Measurements from ENCODE around the gene STX8.

The STX8 gene

DNA sequence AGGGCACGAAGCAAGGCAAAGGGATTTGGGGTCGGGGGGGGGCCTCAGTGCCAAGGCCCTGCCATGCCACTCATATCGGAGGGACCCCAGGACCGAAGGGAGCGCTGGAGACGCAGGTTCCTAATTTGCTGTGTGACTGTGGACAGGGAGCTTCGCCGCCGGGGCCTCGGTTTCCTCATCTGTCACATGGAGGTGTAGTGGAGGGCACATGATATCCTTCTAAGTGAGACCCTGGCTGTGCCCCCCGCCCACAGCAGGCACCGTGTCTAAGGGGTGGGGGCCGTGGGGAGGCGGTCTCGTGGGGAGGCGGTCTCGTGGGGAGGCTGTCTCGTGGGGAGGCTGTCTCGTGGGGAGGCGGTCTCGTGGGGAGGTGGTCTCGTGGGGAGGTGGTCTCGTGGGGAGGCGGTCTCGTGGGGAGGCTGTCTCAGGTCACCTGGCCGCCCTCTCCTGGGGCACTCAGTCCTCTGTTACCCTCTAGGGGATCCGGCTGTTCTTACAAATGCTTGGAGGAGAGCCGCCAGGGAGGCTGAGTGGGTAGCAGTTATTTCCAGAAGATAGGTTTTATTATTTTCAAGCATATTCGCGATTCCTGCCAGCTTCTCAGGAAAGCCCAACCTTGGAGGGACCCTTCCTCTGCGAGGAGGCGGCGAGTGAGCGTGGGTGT, 349.4 kb downstream of the STX8 start:
- Histone ChIP-seq H3K36me3 (ENCODE audit: control insufficient read depth, insufficient read depth, low read length) (no peaks in the 10 kb centered on the region), H3K4me3 (ENCODE audit: low read depth, low read length) (no peak overlapping the region), H3K9me3 (ENCODE audit: control insufficient read depth, insufficient read depth, low read length) (no peaks in the 10 kb centered on the region), H3K4me1 (ENCODE audit: control insufficient read depth, insufficient read depth, low read length) (peaks cover 4% of the 10 kb centered on the region; the same call in 1 of the 2 replicates), H3K27ac (ENCODE audit: low read depth, low read length) (no peak overlapping the region), H3K27me3 (ENCODE audit: control insufficient read depth, insufficient read depth, low read length) (no peaks in the 10 kb centered on the region), H3K9ac (ENCODE audit: low read depth, low read length) (no peak overlapping the region)

DNA sequence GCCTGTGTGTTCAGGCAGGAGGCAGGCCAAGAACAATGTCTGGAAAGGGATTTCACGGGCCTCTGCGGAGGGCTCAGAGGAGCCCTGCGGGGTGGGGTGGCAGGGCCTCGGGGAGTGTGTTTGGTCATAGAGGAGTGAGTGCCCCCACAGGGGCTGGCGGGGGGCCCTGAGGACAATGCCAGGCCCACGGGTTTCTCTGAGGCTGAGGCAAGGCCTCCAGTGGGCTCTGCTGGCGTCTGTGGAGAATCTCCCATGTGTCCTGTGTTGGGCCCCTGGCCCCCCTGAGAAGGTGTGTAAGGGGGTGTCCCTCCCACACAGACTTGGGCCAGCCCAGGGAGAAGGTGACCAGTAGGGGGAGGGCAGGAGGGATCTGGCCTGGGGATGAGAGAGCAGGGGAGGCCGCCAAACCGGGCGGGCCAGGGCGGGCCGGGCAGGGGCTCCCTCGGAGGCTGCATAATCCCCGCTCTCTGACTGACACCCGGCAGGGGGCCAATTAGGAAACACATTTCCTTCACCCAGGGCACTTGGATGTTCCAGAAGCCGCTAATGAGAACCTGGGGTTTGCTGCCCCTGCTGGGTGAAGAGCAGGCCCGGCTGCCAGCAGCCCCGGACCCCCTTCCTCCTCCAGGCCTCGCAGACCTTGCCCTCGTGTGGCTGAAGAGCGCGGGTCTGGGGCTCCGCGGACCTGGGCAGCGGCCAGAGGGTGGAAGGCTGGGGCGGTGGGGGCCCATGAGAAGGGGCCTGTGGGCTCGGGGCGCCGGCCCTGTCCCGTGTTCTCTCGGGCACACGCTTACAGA, 350.1 kb downstream of the STX8 start:
- Histone ChIP-seq H3K9ac (ENCODE audit: low read depth, low read length) (no peak overlapping the region), H3K4me3 (ENCODE audit: low read depth, low read length) (no peak overlapping the region), H3K27me3 (ENCODE audit: control insufficient read depth, insufficient read depth, low read length) (no peaks in the 10 kb centered on the region), H3K27ac (ENCODE audit: low read depth, low read length) (no peak overlapping the region), H3K9me3 (ENCODE audit: control insufficient read depth, insufficient read depth, low read length) (no peaks in the 10 kb centered on the region), H3K4me1 (ENCODE audit: control insufficient read depth, insufficient read depth, low read length) (peaks cover 8% of the 10 kb centered on the region; the same call in 1 of the 2 replicates), H3K36me3 (ENCODE audit: control insufficient read depth, insufficient read depth, low read length) (no peaks in the 10 kb centered on the region)

DNA sequence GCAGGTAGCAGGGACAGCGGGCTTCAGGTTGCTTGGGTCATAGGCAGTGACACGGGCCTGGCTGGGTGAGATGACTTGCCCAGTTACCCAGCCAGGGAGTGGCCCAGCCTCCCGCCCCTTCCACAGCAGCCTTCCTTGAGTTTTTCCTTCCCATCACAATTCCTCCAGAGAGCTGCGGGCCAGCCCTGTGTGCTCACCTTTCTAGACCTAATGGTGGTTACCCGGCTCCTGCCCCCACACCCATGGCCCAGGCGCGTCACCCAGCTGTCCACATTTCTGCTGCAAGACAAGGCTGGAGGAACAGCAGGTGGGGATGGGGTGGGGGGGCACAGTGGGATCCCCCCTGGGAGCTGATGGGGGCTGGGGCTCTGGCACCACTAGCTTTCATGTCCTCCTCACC, 351.1 kb downstream of the STX8 start:
- Histone ChIP-seq H3K27ac (ENCODE audit: low read depth, low read length) (no peak overlapping the region), H3K9me3 (ENCODE audit: control insufficient read depth, insufficient read depth, low read length) (no peaks in the 10 kb centered on the region), H3K4me3 (ENCODE audit: low read depth, low read length) (no peak overlapping the region), H3K9ac (ENCODE audit: low read depth, low read length) (no peak overlapping the region), H3K36me3 (ENCODE audit: control insufficient read depth, insufficient read depth, low read length) (no peaks in the 10 kb centered on the region), H3K4me1 (ENCODE audit: control insufficient read depth, insufficient read depth, low read length) (peaks cover 15% of the 10 kb centered on the region; the same call in 1 of the 2 replicates), H3K27me3 (ENCODE audit: control insufficient read depth, insufficient read depth, low read length) (no peaks in the 10 kb centered on the region)

DNA sequence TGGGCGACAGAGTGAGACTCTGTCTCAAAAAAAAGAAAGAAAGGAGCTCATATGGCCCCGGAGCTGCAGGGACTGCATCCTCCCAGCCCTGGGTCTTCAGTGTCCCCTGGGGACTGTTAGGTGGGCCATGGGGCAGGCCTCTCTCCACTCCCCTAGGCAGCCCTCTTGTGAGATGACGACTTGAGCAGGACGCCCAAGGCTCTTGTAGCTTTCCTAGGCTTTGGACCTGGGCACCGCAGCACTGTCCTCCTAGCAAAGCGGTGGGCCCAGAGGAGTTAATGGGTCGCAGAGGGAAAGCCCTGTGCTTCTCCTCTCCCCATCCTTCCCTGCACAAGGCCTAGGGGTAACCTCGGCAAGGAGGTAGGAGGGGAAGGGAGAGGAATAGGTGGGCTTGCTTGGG, 352.1 kb downstream of the STX8 start:
- Histone ChIP-seq H3K27me3 (ENCODE audit: control insufficient read depth, insufficient read depth, low read length) (no peaks in the 10 kb centered on the region), H3K4me1 (ENCODE audit: control insufficient read depth, insufficient read depth, low read length) (peaks cover 15% of the 10 kb centered on the region; the same call in 1 of the 2 replicates), H3K36me3 (ENCODE audit: control insufficient read depth, insufficient read depth, low read length) (no peaks in the 10 kb centered on the region), H3K9ac (ENCODE audit: low read depth, low read length) (no peak overlapping the region), H3K27ac (ENCODE audit: low read depth, low read length) (no peak overlapping the region), H3K4me3 (ENCODE audit: low read depth, low read length) (no peak overlapping the region), H3K9me3 (ENCODE audit: control insufficient read depth, insufficient read depth, low read length) (no peaks in the 10 kb centered on the region)

DNA sequence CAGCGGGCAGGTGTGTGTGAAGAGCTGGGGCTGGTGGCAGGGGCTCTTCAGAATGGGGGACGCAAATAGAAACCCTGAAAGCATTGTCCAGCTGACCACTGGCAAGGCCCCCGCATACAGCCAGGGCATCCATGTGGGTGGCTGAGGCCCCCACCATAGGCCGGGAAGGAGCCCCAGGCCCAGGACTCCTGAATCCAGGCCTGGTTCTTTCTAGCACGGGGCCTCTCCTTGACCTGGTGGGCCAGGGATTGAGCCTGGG, 353.8 kb downstream of the STX8 start:
- no peak overlapping the region for H3K4me3 ChIP-seq (ENCODE audit: low read depth, low read length)
- no peak overlapping the region for H3K27ac ChIP-seq (ENCODE audit: low read depth, low read length)

DNA sequence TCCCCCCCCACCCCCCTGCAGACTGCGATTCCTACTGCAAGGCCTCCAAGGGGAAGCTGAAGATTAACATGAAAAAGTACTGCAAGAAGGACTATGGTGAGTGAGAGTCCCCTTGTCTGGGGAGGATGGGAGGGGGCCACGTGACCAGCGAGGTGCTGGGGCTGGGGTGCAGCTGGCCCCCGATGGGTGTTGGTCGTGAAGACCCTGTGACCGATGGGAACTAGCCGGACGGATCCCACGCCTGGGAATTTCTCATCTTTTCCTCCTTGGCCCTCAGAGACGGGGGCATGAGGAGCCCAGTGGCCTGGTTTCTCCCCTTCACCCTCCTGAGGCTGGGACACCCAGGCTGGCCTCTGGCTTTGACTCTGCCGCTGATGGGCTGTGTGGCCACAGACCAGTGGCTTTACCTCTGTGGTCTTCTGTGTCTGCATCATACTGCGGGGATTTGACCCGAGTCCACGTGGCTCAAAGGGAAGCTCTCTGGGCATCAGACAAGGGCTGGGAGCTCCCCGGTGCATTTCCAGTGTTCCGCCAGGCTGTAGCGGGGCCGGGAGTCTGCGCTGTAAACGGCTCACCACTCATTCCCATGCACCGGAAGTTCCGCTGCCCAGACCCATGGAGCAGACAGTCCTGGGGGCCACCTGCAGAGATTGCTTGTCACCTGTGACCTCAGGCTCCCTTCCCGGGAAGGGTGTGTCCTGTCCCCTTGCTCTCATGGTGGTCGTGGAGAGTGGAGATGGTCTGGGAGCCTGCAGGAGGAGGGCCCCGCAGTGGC, 354.3 kb downstream of the STX8 start:
- Histone ChIP-seq H3K4me1 (ENCODE audit: control insufficient read depth, insufficient read depth, low read length) (peaks cover 18% of the 10 kb centered on the region), H3K4me3 (ENCODE audit: low read depth, low read length) (no peak overlapping the region), H3K9ac (ENCODE audit: low read depth, low read length) (no peak overlapping the region), H3K9me3 (ENCODE audit: control insufficient read depth, insufficient read depth, low read length) (no peaks in the 10 kb centered on the region), H3K36me3 (ENCODE audit: control insufficient read depth, insufficient read depth, low read length) (no peaks in the 10 kb centered on the region), H3K27me3 (ENCODE audit: control insufficient read depth, insufficient read depth, low read length) (no peaks in the 10 kb centered on the region), H3K27ac (ENCODE audit: low read depth, low read length) (no peak overlapping the region)

More for the DNA sequence above, 353.8 kb downstream of the STX8 start:
- Histone ChIP-seq H3K9me3 (ENCODE audit: control insufficient read depth, insufficient read depth, low read length) (no peaks in the 10 kb centered on the region), H3K27me3 (ENCODE audit: control insufficient read depth, insufficient read depth, low read length) (no peaks in the 10 kb centered on the region), H3K9ac (ENCODE audit: low read depth, low read length) (no peak overlapping the region), H3K4me1 (ENCODE audit: control insufficient read depth, insufficient read depth, low read length) (peaks cover 18% of the 10 kb centered on the region), H3K36me3 (ENCODE audit: control insufficient read depth, insufficient read depth, low read length) (no peaks in the 10 kb centered on the region)

DNA sequence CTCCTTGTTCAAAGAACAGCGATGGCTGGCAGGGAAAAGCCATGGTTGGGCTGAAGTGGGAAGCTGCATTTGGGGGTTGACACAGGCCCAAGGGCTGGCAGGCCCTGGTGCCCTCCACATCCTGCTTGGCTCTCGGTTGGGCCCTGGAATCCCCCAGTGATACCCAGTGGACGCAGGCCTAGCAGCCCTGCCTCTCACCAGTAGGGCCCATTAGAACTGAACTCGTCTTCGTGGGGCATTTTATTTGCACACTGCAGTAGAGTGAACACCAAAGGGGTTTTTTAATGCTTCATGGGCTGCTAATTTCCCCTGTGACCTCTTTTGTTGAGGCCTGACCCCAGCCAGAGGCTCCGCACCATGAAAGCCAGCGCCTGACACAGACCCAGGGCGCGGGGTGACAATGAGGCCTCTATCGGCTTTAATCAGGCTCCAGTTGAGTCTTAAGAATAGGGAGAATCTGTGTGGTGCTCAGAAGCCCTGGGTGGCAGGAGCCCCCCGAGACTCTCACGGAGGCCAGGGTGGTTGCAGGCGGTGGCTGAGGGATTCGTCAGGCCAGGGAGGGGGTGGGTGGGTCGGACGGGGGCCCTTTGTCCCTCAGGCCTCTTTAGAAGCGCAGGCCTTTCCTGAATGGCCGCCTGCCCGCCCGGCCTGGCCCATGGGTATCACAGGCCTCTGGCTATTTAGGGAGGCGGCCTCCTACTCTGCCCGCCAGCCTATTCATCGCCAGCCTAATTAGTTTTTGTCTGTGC, 355.0 kb downstream of the STX8 start:
- 0 out of 2 replicates have a peak, but pooled peaks cover 3% of the 10 kb centered on the region for H3K9me3 ChIP-seq (ENCODE audit: control insufficient read depth, insufficient read depth, low read length)
- no peak overlapping the region for H3K4me3 ChIP-seq (ENCODE audit: low read depth, low read length)
- H3K9ac ChIP-seq (ENCODE audit: low read depth, low read length): no peak overlapping the region
- H3K27ac ChIP-seq (ENCODE audit: low read depth, low read length): no peak overlapping the region
- H3K36me3 ChIP-seq (ENCODE audit: control insufficient read depth, insufficient read depth, low read length): no peaks in the 10 kb centered on the region
- H3K4me1 ChIP-seq (ENCODE audit: control insufficient read depth, insufficient read depth, low read length): peaks cover 18% of the 10 kb centered on the region
- no peaks in the 10 kb centered on the region for H3K27me3 ChIP-seq (ENCODE audit: control insufficient read depth, insufficient read depth, low read length)

DNA sequence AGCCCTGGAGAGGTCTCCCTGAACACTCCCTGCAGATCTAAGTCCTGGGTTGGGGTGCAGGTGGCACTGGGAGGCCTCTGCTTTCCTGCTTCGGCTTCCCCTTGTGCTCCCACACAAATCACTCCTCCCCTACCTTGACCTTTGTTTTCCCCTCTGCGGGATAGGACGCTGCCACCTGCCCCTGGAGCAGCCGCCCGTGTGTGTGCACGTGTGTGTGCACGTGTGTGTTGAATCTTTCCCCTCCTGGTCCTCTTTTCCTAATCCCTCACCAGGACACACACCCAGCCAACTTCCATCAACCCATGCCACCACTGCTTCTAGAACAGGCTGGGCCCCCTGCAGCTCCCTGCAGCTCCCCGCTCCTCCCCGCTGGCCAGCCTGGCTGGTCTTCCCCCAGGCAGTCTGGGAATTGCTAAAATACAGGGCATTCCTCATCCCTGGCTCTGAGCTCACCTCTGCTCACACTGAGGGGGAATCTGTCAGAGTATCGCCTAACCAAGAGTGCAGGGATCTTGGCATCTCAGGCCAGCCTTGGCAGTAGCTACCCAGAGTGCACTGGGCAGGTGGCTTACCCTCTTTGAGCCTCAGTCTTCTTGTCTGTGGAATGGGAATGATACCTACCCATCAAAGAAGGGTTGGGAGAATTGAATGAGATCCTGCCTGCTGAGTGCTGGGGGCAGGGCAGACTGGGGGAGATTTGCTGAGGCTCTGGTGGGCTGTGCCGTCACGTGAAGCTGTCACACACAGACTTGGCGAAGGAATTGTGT, 355.8 kb downstream of the STX8 start:
- Histone ChIP-seq H3K4me3 (ENCODE audit: low read depth, low read length) (no peak overlapping the region), H3K36me3 (ENCODE audit: control insufficient read depth, insufficient read depth, low read length) (no peaks in the 10 kb centered on the region), H3K9ac (ENCODE audit: low read depth, low read length) (no peak overlapping the region), H3K27me3 (ENCODE audit: control insufficient read depth, insufficient read depth, low read length) (no peaks in the 10 kb centered on the region), H3K27ac (ENCODE audit: low read depth, low read length) (no peak overlapping the region), H3K4me1 (ENCODE audit: control insufficient read depth, insufficient read depth, low read length) (peaks cover 18% of the 10 kb centered on the region), H3K9me3 (ENCODE audit: control insufficient read depth, insufficient read depth, low read length) (peaks cover 8% of the 10 kb centered on the region; the same call in 1 of the 2 replicates)

DNA sequence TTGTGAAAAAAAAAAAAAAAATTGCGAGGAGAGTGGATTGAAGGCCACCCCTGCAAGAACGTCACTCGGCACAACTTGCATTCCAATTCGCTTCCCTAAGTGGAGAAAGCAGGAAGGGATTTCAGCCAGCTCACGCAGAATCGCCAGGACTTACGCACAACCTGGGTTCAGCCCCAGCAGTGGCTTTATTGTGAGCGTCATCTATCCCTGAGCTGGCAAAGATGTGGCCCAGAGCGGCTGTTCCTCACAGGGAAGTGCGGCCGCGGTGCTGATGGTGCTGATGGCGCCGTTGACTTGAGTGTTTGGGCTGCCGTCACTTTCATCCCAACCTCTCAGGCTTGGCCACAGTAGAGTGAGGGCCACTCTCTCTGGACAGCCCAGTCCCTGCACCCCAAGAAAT, 356.7 kb downstream of the STX8 start:
- H3K9me3 ChIP-seq (ENCODE audit: control insufficient read depth, insufficient read depth, low read length): peaks cover 8% of the 10 kb centered on the region; the same call in 1 of the 2 replicates
- H3K27me3 ChIP-seq (ENCODE audit: control insufficient read depth, insufficient read depth, low read length): no peaks in the 10 kb centered on the region
- H3K9ac ChIP-seq (ENCODE audit: low read depth, low read length): no peak overlapping the region
- H3K4me3 ChIP-seq (ENCODE audit: low read depth, low read length): no peak overlapping the region
- H3K27ac ChIP-seq (ENCODE audit: low read depth, low read length): no peak overlapping the region
- H3K4me1 ChIP-seq (ENCODE audit: control insufficient read depth, insufficient read depth, low read length): peaks cover 18% of the 10 kb centered on the region
- H3K36me3 ChIP-seq (ENCODE audit: control insufficient read depth, insufficient read depth, low read length): no peaks in the 10 kb centered on the region

DNA sequence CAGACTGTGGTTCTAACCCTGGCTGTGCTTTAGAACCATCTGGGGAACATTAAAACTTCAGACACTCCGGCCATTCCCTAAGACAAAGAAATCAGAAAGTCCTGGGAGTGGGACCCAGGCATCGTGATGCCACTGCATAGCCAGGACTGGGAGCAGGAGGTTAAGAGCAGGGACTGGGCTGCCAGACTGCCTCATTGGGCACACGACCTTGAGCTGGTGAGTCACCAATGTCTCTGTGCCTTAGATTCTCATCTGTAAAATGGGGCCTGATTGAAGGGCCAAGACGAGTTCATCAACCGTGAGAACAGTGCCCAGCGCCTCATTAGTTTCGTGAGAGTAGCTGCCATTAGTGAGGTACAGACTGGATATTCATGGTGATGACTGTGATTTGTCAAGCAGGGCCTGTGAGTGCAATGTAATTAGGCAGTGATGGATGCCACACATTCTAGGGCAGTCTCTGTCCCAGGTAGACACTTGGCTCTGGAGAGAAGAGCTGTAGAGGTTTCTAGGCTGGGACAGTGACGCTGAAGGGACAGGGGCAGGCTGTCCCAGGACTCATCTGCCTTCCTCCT, 357.5 kb downstream of the STX8 start:
- H3K9ac ChIP-seq (ENCODE audit: low read depth, low read length): no peak overlapping the region
- no peak overlapping the region for H3K4me3 ChIP-seq (ENCODE audit: low read depth, low read length)
- no peaks in the 10 kb centered on the region for H3K27me3 ChIP-seq (ENCODE audit: control insufficient read depth, insufficient read depth, low read length)
- H3K9me3 ChIP-seq (ENCODE audit: control insufficient read depth, insufficient read depth, low read length): peaks cover 8% of the 10 kb centered on the region; the same call in 1 of the 2 replicates
- H3K4me1 ChIP-seq (ENCODE audit: control insufficient read depth, insufficient read depth, low read length): peaks cover 18% of the 10 kb centered on the region
- no peaks in the 10 kb centered on the region for H3K36me3 ChIP-seq (ENCODE audit: control insufficient read depth, insufficient read depth, low read length)
- no peak overlapping the region for H3K27ac ChIP-seq (ENCODE audit: low read depth, low read length)
